ENCODE results near the gene SSBP3.
A peak's percentile ranks its signal among the peaks of the same experiment; 100 is the strongest.

Gene SSBP3

GRCh38 chr1:54357967-54358366, 48.2 kb downstream of the SSBP3 start:
- H3K4me3 ChIP-seq (ENCODE audit: low read length in 2 of 2): no peak overlapping the region
- no peaks in the 10 kb centered on the region for H3K27me3 ChIP-seq (ENCODE audit: control insufficient read depth in 2 of 2, insufficient read depth in 2 of 2, low read length in 2 of 2)
- peaks cover 17 to 44% of the 10 kb centered on the region in 2 donors for H3K4me1 ChIP-seq (ENCODE audit: control insufficient read depth in 2 of 2, insufficient read depth in 2 of 2, low read length in 2 of 2)
- no peak overlapping the region for H3K9ac ChIP-seq (ENCODE audit: low read depth in 1 of 2, low read length in 2 of 2)
- peaks cover 0 to 4% of the 10 kb centered on the region in 2 donors for H3K36me3 ChIP-seq (ENCODE audit: control insufficient read depth in 2 of 2, insufficient read depth in 2 of 2, low read length in 2 of 2)
- no peak overlapping the region for H3K27ac ChIP-seq (ENCODE audit: low read depth in 2 of 2, low read length in 2 of 2)
- H3K9me3 ChIP-seq (ENCODE audit: control insufficient read depth in 2 of 2, low read length in 2 of 2): no peaks in the 10 kb centered on the region

- Histone ChIP-seq H3K9me3 (ENCODE audit: control insufficient read depth in 2 of 2, low read length in 2 of 2) (no peaks in the 10 kb centered on the region), H3K36me3 (ENCODE audit: control insufficient read depth in 2 of 2, insufficient read depth in 2 of 2, low read length in 2 of 2) (peaks cover 0 to 7% of the 10 kb centered on the region in 2 donors), H3K9ac (ENCODE audit: low read depth in 1 of 2, low read length in 2 of 2) (peak overlapping the region in 1 of 2 donors; percentile 48), H3K27ac (ENCODE audit: low read depth in 2 of 2, low read length in 2 of 2) (peak overlapping the region; percentile 5 to 46), H3K4me1 (ENCODE audit: control insufficient read depth in 2 of 2, insufficient read depth in 2 of 2, low read length in 2 of 2) (peaks cover 16 to 40% of the 10 kb centered on the region in 2 donors), H3K4me3 (ENCODE audit: low read length in 2 of 2) (peak overlapping the region; percentile 15 to 41), H3K27me3 (ENCODE audit: control insufficient read depth in 2 of 2, insufficient read depth in 2 of 2, low read length in 2 of 2) (no peaks in the 10 kb centered on the region)
These were observed 49.5 kb downstream of the SSBP3 start for GRCh38 chr1:54356680-54357147.

DNA sequence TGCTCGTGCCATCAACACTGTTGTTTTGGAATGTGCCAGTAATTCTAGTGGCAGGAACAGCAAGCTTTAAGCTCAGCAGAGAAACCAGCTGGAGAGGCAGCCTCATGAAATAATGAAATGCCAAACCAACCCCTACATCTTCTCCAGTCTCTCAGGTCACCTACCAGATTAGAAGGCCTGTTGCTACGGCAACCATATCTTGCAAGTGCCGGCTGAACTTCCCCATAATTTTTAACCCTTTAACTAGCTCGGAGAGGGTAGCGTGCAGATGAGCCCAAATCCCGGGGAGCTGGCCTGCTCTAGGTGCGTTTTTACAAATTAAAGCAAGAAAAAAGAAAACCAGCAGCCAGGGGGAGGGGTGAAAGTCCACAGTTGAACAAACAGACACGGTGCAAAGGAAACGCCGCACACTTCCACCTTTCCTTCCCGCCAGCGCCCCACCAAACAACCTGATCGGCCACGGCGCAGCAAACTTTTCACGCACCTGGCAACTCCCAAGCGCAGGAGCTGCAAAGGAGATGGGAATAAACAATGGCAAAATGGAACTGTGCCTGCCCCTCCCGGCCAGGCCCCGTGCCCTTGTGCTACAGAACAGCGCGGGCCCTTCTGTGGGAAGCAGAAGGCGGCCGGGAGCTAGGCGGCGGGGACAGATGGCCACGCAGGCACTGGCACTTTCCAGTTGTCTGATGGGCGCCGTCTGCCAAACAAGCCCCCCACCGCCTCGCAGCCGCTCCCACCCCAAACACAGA, 50.1 kb downstream of the SSBP3 start:
- peaks cover 0 to 7% of the 10 kb centered on the region in 2 donors for H3K36me3 ChIP-seq (ENCODE audit: control insufficient read depth in 2 of 2, insufficient read depth in 2 of 2, low read length in 2 of 2)
- H3K9me3 ChIP-seq (ENCODE audit: control insufficient read depth in 2 of 2, low read length in 2 of 2): no peaks in the 10 kb centered on the region
- H3K4me1 ChIP-seq (ENCODE audit: control insufficient read depth in 2 of 2, insufficient read depth in 2 of 2, low read length in 2 of 2): peaks cover 16 to 40% of the 10 kb centered on the region in 2 donors
- peak overlapping the region in 1 of 2 donors; percentile 48 for H3K9ac ChIP-seq (ENCODE audit: low read depth in 1 of 2, low read length in 2 of 2)
- no peaks in the 10 kb centered on the region for H3K27me3 ChIP-seq (ENCODE audit: control insufficient read depth in 2 of 2, insufficient read depth in 2 of 2, low read length in 2 of 2)
- H3K27ac ChIP-seq (ENCODE audit: low read depth in 2 of 2, low read length in 2 of 2): peak overlapping the region; percentile 5 to 46
- H3K4me3 ChIP-seq (ENCODE audit: low read length in 2 of 2): peak overlapping the region; percentile 41 to 60

- H3K9me3 ChIP-seq (ENCODE audit: control insufficient read depth in 2 of 2, low read length in 2 of 2): no peaks in the 10 kb centered on the region
- H3K4me3 ChIP-seq (ENCODE audit: low read length in 2 of 2): no peak overlapping the region
- H3K27ac ChIP-seq (ENCODE audit: low read depth in 2 of 2, low read length in 2 of 2): no peak overlapping the region
- H3K4me1 ChIP-seq (ENCODE audit: control insufficient read depth in 2 of 2, insufficient read depth in 2 of 2, low read length in 2 of 2): peaks cover 16 to 40% of the 10 kb centered on the region in 2 donors
- H3K27me3 ChIP-seq (ENCODE audit: control insufficient read depth in 2 of 2, insufficient read depth in 2 of 2, low read length in 2 of 2): no peaks in the 10 kb centered on the region
- peaks cover 0 to 7% of the 10 kb centered on the region in 2 donors for H3K36me3 ChIP-seq (ENCODE audit: control insufficient read depth in 2 of 2, insufficient read depth in 2 of 2, low read length in 2 of 2)
- no peak overlapping the region for H3K9ac ChIP-seq (ENCODE audit: low read depth in 1 of 2, low read length in 2 of 2)
These were observed 51.3 kb downstream of the SSBP3 start for GRCh38 chr1:54354899-54355298.

- peaks cover 16 to 44% of the 10 kb centered on the region in 2 donors for H3K4me1 ChIP-seq (ENCODE audit: control insufficient read depth in 2 of 2, insufficient read depth in 2 of 2, low read length in 2 of 2)
- peaks cover 0 to 7% of the 10 kb centered on the region in 2 donors for H3K36me3 ChIP-seq (ENCODE audit: control insufficient read depth in 2 of 2, insufficient read depth in 2 of 2, low read length in 2 of 2)
- no peaks in the 10 kb centered on the region for H3K27me3 ChIP-seq (ENCODE audit: control insufficient read depth in 2 of 2, insufficient read depth in 2 of 2, low read length in 2 of 2)
- no peaks in the 10 kb centered on the region for H3K9me3 ChIP-seq (ENCODE audit: control insufficient read depth in 2 of 2, low read length in 2 of 2)
- H3K9ac ChIP-seq (ENCODE audit: low read depth in 1 of 2, low read length in 2 of 2): no peak overlapping the region
- no peak overlapping the region for H3K4me3 ChIP-seq (ENCODE audit: low read length in 2 of 2)
- H3K27ac ChIP-seq (ENCODE audit: low read depth in 2 of 2, low read length in 2 of 2): no peak overlapping the region
These were observed 52.2 kb downstream of the SSBP3 start for GRCh38 chr1:54353959-54354358.

GRCh38 chr1:54352755-54353154, 53.4 kb downstream of the SSBP3 start:
- H3K4me3 ChIP-seq (ENCODE audit: low read length in 2 of 2): no peak overlapping the region
- peaks cover 0 to 4% of the 10 kb centered on the region in 2 donors for H3K36me3 ChIP-seq (ENCODE audit: control insufficient read depth in 2 of 2, insufficient read depth in 2 of 2, low read length in 2 of 2)
- H3K27me3 ChIP-seq (ENCODE audit: control insufficient read depth in 2 of 2, insufficient read depth in 2 of 2, low read length in 2 of 2): no peaks in the 10 kb centered on the region
- no peaks in the 10 kb centered on the region for H3K9me3 ChIP-seq (ENCODE audit: control insufficient read depth in 2 of 2, low read length in 2 of 2)
- no peak overlapping the region for H3K9ac ChIP-seq (ENCODE audit: low read depth in 1 of 2, low read length in 2 of 2)
- no peak overlapping the region for H3K27ac ChIP-seq (ENCODE audit: low read depth in 2 of 2, low read length in 2 of 2)
- peaks cover 21 to 44% of the 10 kb centered on the region in 2 donors for H3K4me1 ChIP-seq (ENCODE audit: control insufficient read depth in 2 of 2, insufficient read depth in 2 of 2, low read length in 2 of 2)

- no peaks in the 10 kb centered on the region for H3K27me3 ChIP-seq (ENCODE audit: control insufficient read depth in 2 of 2, insufficient read depth in 2 of 2, low read length in 2 of 2)
- H3K9ac ChIP-seq (ENCODE audit: low read depth in 1 of 2, low read length in 2 of 2): no peak overlapping the region
- H3K36me3 ChIP-seq (ENCODE audit: control insufficient read depth in 2 of 2, insufficient read depth in 2 of 2, low read length in 2 of 2): peaks cover 0 to 4% of the 10 kb centered on the region in 2 donors
- no peaks in the 10 kb centered on the region for H3K9me3 ChIP-seq (ENCODE audit: control insufficient read depth in 2 of 2, low read length in 2 of 2)
- no peak overlapping the region for H3K27ac ChIP-seq (ENCODE audit: low read depth in 2 of 2, low read length in 2 of 2)
- no peak overlapping the region for H3K4me3 ChIP-seq (ENCODE audit: low read length in 2 of 2)
- peaks cover 13 to 29% of the 10 kb centered on the region in 2 donors for H3K4me1 ChIP-seq (ENCODE audit: control insufficient read depth in 2 of 2, insufficient read depth in 2 of 2, low read length in 2 of 2)
These were observed 55.8 kb downstream of the SSBP3 start for GRCh38 chr1:54350360-54350759.

- Histone ChIP-seq H3K4me1 (ENCODE audit: control insufficient read depth in 2 of 2, insufficient read depth in 2 of 2, low read length in 2 of 2) (peaks cover 22 to 32% of the 10 kb centered on the region in 2 donors), H3K4me3 (ENCODE audit: low read length in 2 of 2) (peak overlapping the region in 1 of 2 donors; percentile 28), H3K36me3 (ENCODE audit: control insufficient read depth in 2 of 2, insufficient read depth in 2 of 2, low read length in 2 of 2) (peaks cover 0 to 4% of the 10 kb centered on the region in 2 donors), H3K9me3 (ENCODE audit: control insufficient read depth in 2 of 2, low read length in 2 of 2) (no peaks in the 10 kb centered on the region), H3K27ac (ENCODE audit: low read depth in 2 of 2, low read length in 2 of 2) (peak overlapping the region; percentile 81 to 85), H3K9ac (ENCODE audit: low read depth in 1 of 2, low read length in 2 of 2) (peak overlapping the region in 1 of 2 donors; percentile 22), H3K27me3 (ENCODE audit: control insufficient read depth in 2 of 2, insufficient read depth in 2 of 2, low read length in 2 of 2) (no peaks in the 10 kb centered on the region)
These were observed 57.5 kb downstream of the SSBP3 start for GRCh38 chr1:54348700-54349021.

DNA sequence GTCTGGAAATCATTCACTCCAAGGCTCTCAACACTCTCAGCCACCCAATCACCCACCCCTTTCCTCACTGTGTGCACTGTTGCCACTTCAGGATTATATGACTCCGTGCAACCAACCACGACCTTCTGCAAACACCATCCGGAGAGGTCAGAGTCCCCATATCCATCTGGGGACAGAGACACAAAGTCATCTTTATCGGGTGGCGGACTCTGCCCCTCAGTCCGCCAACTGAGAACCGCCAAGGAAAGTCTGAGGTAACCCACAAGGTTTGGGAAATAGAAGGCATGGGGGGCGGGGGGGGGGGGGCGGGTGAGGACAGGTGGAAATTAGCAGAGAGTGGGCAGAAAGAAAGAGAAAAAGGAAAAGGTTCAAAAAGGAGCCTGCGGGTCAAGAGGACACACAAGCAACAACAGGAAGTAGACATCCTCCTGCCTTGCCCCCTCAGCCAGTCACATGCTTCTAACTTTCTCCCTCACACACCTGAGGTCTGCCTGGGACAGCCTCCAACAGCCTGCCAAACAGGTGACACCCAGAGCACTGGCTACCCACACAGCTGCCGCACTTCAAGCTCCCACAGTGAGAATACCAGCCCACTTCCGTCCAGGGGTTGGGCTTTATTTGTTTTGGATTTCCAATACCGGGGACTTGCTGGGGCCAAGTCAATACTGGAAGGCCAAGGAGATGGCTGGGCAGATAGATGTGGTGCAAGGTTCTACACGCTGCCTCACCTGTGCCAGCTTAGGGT, 58.1 kb downstream of the SSBP3 start:
- Histone ChIP-seq H3K27me3 (ENCODE audit: control insufficient read depth in 2 of 2, insufficient read depth in 2 of 2, low read length in 2 of 2) (no peaks in the 10 kb centered on the region), H3K4me1 (ENCODE audit: control insufficient read depth in 2 of 2, insufficient read depth in 2 of 2, low read length in 2 of 2) (peaks cover 25 to 37% of the 10 kb centered on the region in 2 donors), H3K27ac (ENCODE audit: low read depth in 2 of 2, low read length in 2 of 2) (peak overlapping the region; percentile 81 to 85), H3K36me3 (ENCODE audit: control insufficient read depth in 2 of 2, insufficient read depth in 2 of 2, low read length in 2 of 2) (peaks cover 0 to 4% of the 10 kb centered on the region in 2 donors), H3K9me3 (ENCODE audit: control insufficient read depth in 2 of 2, low read length in 2 of 2) (no peaks in the 10 kb centered on the region), H3K9ac (ENCODE audit: low read depth in 1 of 2, low read length in 2 of 2) (peak overlapping the region in 1 of 2 donors; percentile 22), H3K4me3 (ENCODE audit: low read length in 2 of 2) (peak overlapping the region; percentile 28 to 34)
